ENCODE measurements around the gene CHST6.
"Not testable (repeated sequence)": the region's sequence is repeated elsewhere in the genome, so short reads cannot be mapped to it uniquely, and the experiment has no call there.

CHST6 gene

GRCh38 chr16:75452464-75453190 lies 42.6 kb downstream of the CHST6 start:
- DNase-seq, result no peak

- DNase-seq, result no peak
These were observed 48.8 kb downstream of the CHST6 start for GRCh38 chr16:75446416-75446815.

- no peak for DNase-seq
These were observed 49.9 kb downstream of the CHST6 start for GRCh38 chr16:75445298-75445697.

- DNase-seq, result no peak
These were observed 51.9 kb downstream of the CHST6 start for GRCh38 chr16:75443298-75443697.

- peak in 53 of 56 donors; percentile 20 to 91 (median 81) for DNase-seq
These were observed 61.4 kb downstream of the CHST6 start for GRCh38 chr16:75433732-75434413.

GRCh38 chr16:75432828-75433731 lies 62.2 kb downstream of the CHST6 start, which contains the start of gene CFDP1:
CFDP1 (minus strand) TSS chr16:75433503; CDS start chr16:75433352, 151 bp downstream.
- DNase-seq, result peak; percentile 41 to 97 (median 91)

GRCh38 chr16:75429621-75430403 lies 65.4 kb downstream of the CHST6 start:
- DNase-seq, result no peak

GRCh38 chr16:75426524-75426923 lies 68.7 kb downstream of the CHST6 start:
- not testable (repeated sequence) for DNase-seq

GRCh38 chr16:75424105-75424762 lies 71.0 kb downstream of the CHST6 start:
- not testable (repeated sequence) for DNase-seq

- DNase-seq, result no peak
These were observed 71.5 kb downstream of the CHST6 start for GRCh38 chr16:75423723-75424104.

Measured in nucleus accumbens (tissue), 56 donors.